GM23338 (cell line): Measurements from ENCODE around the gene C10orf90. TPM values are rescaled to one million over a fixed set of nuclear protein-coding genes. Genes with fewer than 3 reads are reported as not detected.

ENCODE experiments used
- ATAC-seq: fragments of 200-7000 bp; cut with Tn5 transposase; 3 replicates; pipeline ENCODE4 v1.9.1; 2020
- DNase-seq: peaks from one replicate; pipeline ENCODE4 v3.0.0-alpha.2; 2015; ENCODE audit warnings: low spot score
- H2AFZ ChIP-seq: fragments of 200-600 bp; sonication (generic); 2 replicates; pipeline ENCODE4 v1.8.0; 2016; ENCODE audit warnings: antibody characterized with exemption, mild to moderate bottlenecking, moderate library complexity
- H3F3A ChIP-seq: fragments of 200-600 bp; sonication (generic); replicated peaks from 2 replicates; pipeline ENCODE4 v1.8.0; 2017; ENCODE audit warnings: antibody characterized with exemption, mixed run types, low read depth
- H3K27ac ChIP-seq: fragments of 200-600 bp; sonication (generic); 2 replicates; pipeline ENCODE4 v1.6.1; 2016; ENCODE audit warnings: low read depth
- H3K27me3 ChIP-seq: fragments of 200-600 bp; sonication (generic); 2 replicates; pipeline ENCODE4 v1.8.0; 2016; ENCODE audit warnings: mild to moderate bottlenecking, mixed run types, moderate library complexity; ENCODE audit not compliant: insufficient read depth
- H3K36me3 ChIP-seq: fragments of 200-600 bp; sonication (generic); 2 replicates; pipeline ENCODE4 v1.8.0; 2016; ENCODE audit warnings: mild to moderate bottlenecking; ENCODE audit not compliant: insufficient read depth
- H3K4me1 ChIP-seq: fragments of 200-600 bp; sonication (generic); 2 replicates; pipeline ENCODE4 v1.8.0; 2016; ENCODE audit warnings: mild to moderate bottlenecking, moderate library complexity; ENCODE audit not compliant: insufficient read depth
- H3K4me2 ChIP-seq: fragments of 200-600 bp; sonication (generic); 2 replicates; pipeline ENCODE4 v1.7.1; 2017; ENCODE audit warnings: mixed run types
- H3K4me3 ChIP-seq: fragments of 200-600 bp; sonication (generic); 2 replicates; pipeline ENCODE4 v1.6.1; 2016; ENCODE audit warnings: mixed run types
- H3K79me2 ChIP-seq: fragments of 200-600 bp; sonication (generic); replicated peaks from 2 replicates; pipeline ENCODE4 v1.8.0; 2017; ENCODE audit warnings: mild to moderate bottlenecking; ENCODE audit not compliant: insufficient read depth
- H3K9me2 ChIP-seq: fragments of 200-600 bp; sonication (generic); 2 replicates; pipeline ENCODE4 v1.8.0; 2017; ENCODE audit not compliant: insufficient read depth
- H4K20me1 ChIP-seq: fragments of 200-600 bp; sonication (generic); replicated peaks from 2 replicates; pipeline ENCODE4 v1.8.0; 2017; ENCODE audit warnings: mild to moderate bottlenecking; ENCODE audit not compliant: insufficient read depth
- H3K27ac Mint-ChIP-seq: 2 replicates; pipeline ENCODE4 v1.8.0; 2020; ENCODE audit warnings: inconsistent platforms, mild to moderate bottlenecking, moderate library complexity, mixed read lengths
- H3K27me3 Mint-ChIP-seq: 3 replicates; pipeline ENCODE4 v1.8.0; 2022; ENCODE audit warnings: low read depth, mild to moderate bottlenecking, moderate library complexity, mixed read lengths, inconsistent platforms; ENCODE audit not compliant: insufficient read depth, poor library complexity
- H3K36me3 Mint-ChIP-seq: 3 replicates; pipeline ENCODE4 v1.8.0; 2021; ENCODE audit warnings: low read depth, mild to moderate bottlenecking, inconsistent platforms, moderate library complexity, mixed read lengths
- H3K4me1 Mint-ChIP-seq: 3 replicates; pipeline ENCODE4 v1.8.0; 2020; ENCODE audit warnings: mild to moderate bottlenecking, inconsistent platforms, mixed read lengths
- H3K4me3 Mint-ChIP-seq: 3 replicates; pipeline ENCODE4 v1.8.0; 2021; ENCODE audit warnings: moderate library complexity, mild to moderate bottlenecking, inconsistent platforms, mixed read lengths
- H3K9me3 Mint-ChIP-seq: 3 replicates; pipeline ENCODE4 v1.8.0; 2020; ENCODE audit warnings: moderate library complexity, mild to moderate bottlenecking, inconsistent platforms, mixed read lengths
- CREB1 ChIP-seq: fragments of 250-450 bp; sonication (Bioruptor Pico); IDR thresholded peaks from 2 replicates; pipeline ENCODE4 v1.5.0; 2020; ENCODE audit warnings: low read depth, mild to moderate bottlenecking, moderate library complexity
- ETS1 ChIP-seq: IDR thresholded peaks from 2 replicates; pipeline ENCODE4 v1.6.1; 2016; ENCODE audit warnings: antibody characterized with exemption
- EZH2 ChIP-seq: fragments of 200-600 bp; sonication (generic); IDR thresholded peaks from one replicate; pipeline ENCODE4 v1.8.0; 2017; ENCODE audit warnings: antibody characterized with exemption, mild to moderate bottlenecking, low read depth; ENCODE audit not compliant: unreplicated experiment
- EZH2phosphoT487 ChIP-seq: fragments of 200-600 bp; sonication (generic); IDR thresholded peaks from one replicate; pipeline ENCODE4 v1.8.1; 2018; ENCODE audit warnings: antibody characterized with exemption; ENCODE audit not compliant: unreplicated experiment
- JUNB ChIP-seq: IDR thresholded peaks from one replicate; pipeline ENCODE4 v1.6.1; 2016; ENCODE audit warnings: antibody characterized with exemption; ENCODE audit not compliant: unreplicated experiment
- NANOG ChIP-seq: IDR thresholded peaks from 2 replicates; pipeline ENCODE4 v1.6.1; 2016; ENCODE audit warnings: antibody characterized with exemption, borderline replicate concordance
- POLR2AphosphoS5 ChIP-seq: IDR thresholded peaks from 2 replicates; pipeline ENCODE4 v1.6.1; 2016; ENCODE audit warnings: antibody characterized with exemption, low read depth
- REST ChIP-seq: IDR thresholded peaks from one replicate; pipeline ENCODE4 v1.6.1; 2018; ENCODE audit warnings: antibody characterized with exemption; ENCODE audit not compliant: unreplicated experiment
- STAT1 ChIP-seq: IDR thresholded peaks from one replicate; pipeline ENCODE4 v1.6.1; 2016; ENCODE audit warnings: antibody characterized with exemption; ENCODE audit not compliant: unreplicated experiment
- ZNF331 ChIP-seq: fragments of 250-450 bp; sonication (Bioruptor Pico); IDR thresholded peaks from 2 replicates; pipeline ENCODE4 v1.5.0; 2020; ENCODE audit warnings: low read depth, mild to moderate bottlenecking, moderate library complexity
- ZNF462 ChIP-seq: fragments of 250-450 bp; sonication (Bioruptor Pico); IDR thresholded peaks from 2 replicates; pipeline ENCODE4 v1.5.0; 2020; ENCODE audit warnings: mild to moderate bottlenecking, moderate library complexity
- polyA plus RNA-seq: library from polyadenylated mRNA; unstranded; fragments of >200 nt; fragmentation: Nextera tagmentation; extraction: Ambion mirVana; gene quantifications from 2 replicates; pipeline ENCODE4 v1.2.1, GENCODE V29; 2016
- total RNA-seq: library from RNA; depleted of rRNA; stranded (reverse); fragments of >200 nt; shearing (Covaris generic); gene quantifications from 2 replicates; pipeline ENCODE4 v1.2.3, GENCODE V29; 2014

The C10orf90 gene
- total and polyA plus RNA-seq, 2 experiments from 2014 or later: 0.76 to 0.97 TPM

GRCh38 chr10:126670056-126670894 is at the start of gene C10orf90 (continued):
- TF ChIP-seq JUNB (no peak), STAT1 (no peak), ZNF331 (no peak), NANOG (no peak)

- Histone ChIP-seq H3K36me3 (no peaks in the 10 kb centered on the region; the same call in 1 of the 2 replicates), H4K20me1 (no peaks in the 10 kb centered on the region), H3K4me2 (no peak overlapping the region), H3K79me2 (no peaks in the 10 kb centered on the region), H3K27me3 (no peaks in the 10 kb centered on the region), H3K4me3 (no peak overlapping the region), H3K27ac (no peak overlapping the region), H3K4me1 (no peaks in the 10 kb centered on the region), H3K9me2 (peaks cover 17% of the 10 kb centered on the region), H2AFZ (no peak overlapping the region), H3F3A (no peaks in the 10 kb centered on the region)
- peaks cover 2% of the 10 kb centered on the region; the same call in 2 of the 3 replicates for H3K9me3 Mint-ChIP-seq
- ATAC-seq (no peak), DNase-seq (no peak)
- H3K4me3 Mint-ChIP-seq: no peak overlapping the region
- H3K4me1 Mint-ChIP-seq: peaks cover 5% of the 10 kb centered on the region; the same call in 1 of the 3 replicates
- H3K36me3 Mint-ChIP-seq: no peaks in the 10 kb centered on the region
- no peak overlapping the region for H3K27ac Mint-ChIP-seq
- H3K27me3 Mint-ChIP-seq: peaks cover 2% of the 10 kb centered on the region
- TF ChIP-seq NANOG (no peak), ZNF331 (no peak), JUNB (no peak), REST (no peak), POLR2AphosphoS5 (no peak), STAT1 (no peak), ETS1 (no peak), EZH2 (no peak), EZH2phosphoT487 (no peak), ZNF462 (CRISPR knock-in tag) (no peak), CREB1 (CRISPR knock-in tag) (no peak)
Measured at GRCh38 chr10:126716366-126716765, 45.9 kb upstream of the C10orf90 start.
